Activated gamma-delta T cell treated with Interleukin-2 at 50 U/mL for 16 hours (primary cell): ENCODE results near the gene DRC3.

Experiments used
- DNase-seq: peaks from one replicate; pipeline ENCODE4 v3.0.0-alpha.2; 2020

The DRC3 gene

GRCh38 chr17:18064053-18064452, 91.4 kb downstream of the DRC3 start:
- no peak for DNase-seq

GRCh38 chr17:18065546-18065945, 92.9 kb downstream of the DRC3 start:
- DNase-seq, result no peak
